HEK293T (cell line): ENCODE measurements around the gene CNGB1.
A peak's percentile ranks its signal among the peaks of the same experiment; 100 is the strongest.
"Not testable (repeated sequence)": the region's sequence is repeated elsewhere in the genome, so short reads cannot be mapped to it uniquely, and the experiment has no call there.

Experiments
- CTCF ChIA-PET: fragments of 350-600 bp; formaldehyde crosslinking; extraction: SDS; loops from one replicate; lab custom pipeline; 2021; ENCODE audit warnings: antibody characterized with exemption, inconsistent platforms; lab: Yijun Ruan, JAX
- POLR2A ChIA-PET: fragments of 350-600 bp; formaldehyde crosslinking; extraction: SDS; loops from one replicate; lab custom pipeline; 2020; ENCODE audit warnings: antibody characterized with exemption, inconsistent platforms; lab: Yijun Ruan, JAX
- DNase-seq: peaks from one replicate; pipeline ENCODE4 v3.0.0; 2012; ENCODE audit warnings: mixed read lengths; ENCODE audit errors: extremely low spot score
- ARNT ChIP-seq: fragments of 450-650 bp; IDR thresholded peaks from 2 replicates; pipeline ENCODE4 v1.6.1; 2017; ENCODE audit warnings: mild to moderate bottlenecking
- BHLHE40 ChIP-seq: fragments of 450-650 bp; IDR thresholded peaks from 2 replicates; pipeline ENCODE4 v1.6.1; 2016; ENCODE audit warnings: mild to moderate bottlenecking, moderate library complexity, borderline replicate concordance
- CTBP1 ChIP-seq: fragments of 450-650 bp; IDR thresholded peaks from 2 replicates; pipeline ENCODE4 v1.6.1; 2016; ENCODE audit warnings: borderline replicate concordance
- ELF4 ChIP-seq: fragments of 450-650 bp; IDR thresholded peaks from 2 replicates; pipeline ENCODE4 v1.6.1; 2017; ENCODE audit warnings: antibody characterized with exemption
- FOXA1 ChIP-seq: fragments of 450-650 bp; IDR thresholded peaks from 2 replicates; pipeline ENCODE4 v1.6.1; 2016; ENCODE audit warnings: mild to moderate bottlenecking
- FOXK2 ChIP-seq: fragments of 450-650 bp; IDR thresholded peaks from 2 replicates; pipeline ENCODE4 v1.6.1; 2016; ENCODE audit warnings: mild to moderate bottlenecking
- FOXM1 ChIP-seq: fragments of 450-650 bp; IDR thresholded peaks from 2 replicates; pipeline ENCODE4 v1.6.1; 2017; ENCODE audit warnings: mild to moderate bottlenecking, borderline replicate concordance
- HDGF ChIP-seq: fragments of 450-650 bp; IDR thresholded peaks from 2 replicates; pipeline ENCODE4 v1.6.1; 2017; ENCODE audit warnings: antibody characterized with exemption, borderline replicate concordance
- L3MBTL2 ChIP-seq: fragments of 450-650 bp; conservative IDR thresholded peaks from 2 replicates; pipeline ENCODE4 v1.6.1; 2016; ENCODE audit warnings: mild to moderate bottlenecking
- LEF1 ChIP-seq: fragments of 450-650 bp; IDR thresholded peaks from 2 replicates; pipeline ENCODE4 v1.6.1; 2017; ENCODE audit warnings: mild to moderate bottlenecking, borderline replicate concordance
- NFRKB ChIP-seq: fragments of 450-650 bp; IDR thresholded peaks from 2 replicates; pipeline ENCODE4 v1.6.1; 2016; ENCODE audit warnings: mild to moderate bottlenecking, moderate library complexity
- SP1 ChIP-seq: fragments of 450-650 bp; IDR thresholded peaks from 2 replicates; pipeline ENCODE4 v1.6.1; 2017
- SUZ12 ChIP-seq: fragments of 450-650 bp; IDR thresholded peaks from 2 replicates; pipeline ENCODE4 v1.6.1; 2016; ENCODE audit warnings: mild to moderate bottlenecking
- TARDBP ChIP-seq: fragments of 450-650 bp; IDR thresholded peaks from 2 replicates; pipeline ENCODE4 v1.6.1; 2016
- ZNF384 ChIP-seq: fragments of 450-650 bp; IDR thresholded peaks from 2 replicates; pipeline ENCODE4 v1.6.1; 2016
- TF ChIP-seq, protein P1 (sequence below): fragments of 450-650 bp; IDR thresholded peaks from 2 replicates; pipeline ENCODE4 v1.6.1; 2016

CNGB1 gene

GRCh38 chr16:57986196-57986595 is 15.3 kb upstream of the CNGB1 start:
- POLR2A ChIA-PET, result no interaction called here
- no peak for TF ChIP-seq L3MBTL2
- TF ChIP-seq HDGF, result no peak
- no peak for TF ChIP-seq SUZ12
- no peak for TF ChIP-seq FOXK2
- no peak for TF ChIP-seq TARDBP
- no peak for TF ChIP-seq SP1
- no peak for TF ChIP-seq ZNF384
- no peak for TF ChIP-seq ELF4
- CTCF ChIA-PET, result no interaction called here
- no peak for DNase-seq

DNA sequence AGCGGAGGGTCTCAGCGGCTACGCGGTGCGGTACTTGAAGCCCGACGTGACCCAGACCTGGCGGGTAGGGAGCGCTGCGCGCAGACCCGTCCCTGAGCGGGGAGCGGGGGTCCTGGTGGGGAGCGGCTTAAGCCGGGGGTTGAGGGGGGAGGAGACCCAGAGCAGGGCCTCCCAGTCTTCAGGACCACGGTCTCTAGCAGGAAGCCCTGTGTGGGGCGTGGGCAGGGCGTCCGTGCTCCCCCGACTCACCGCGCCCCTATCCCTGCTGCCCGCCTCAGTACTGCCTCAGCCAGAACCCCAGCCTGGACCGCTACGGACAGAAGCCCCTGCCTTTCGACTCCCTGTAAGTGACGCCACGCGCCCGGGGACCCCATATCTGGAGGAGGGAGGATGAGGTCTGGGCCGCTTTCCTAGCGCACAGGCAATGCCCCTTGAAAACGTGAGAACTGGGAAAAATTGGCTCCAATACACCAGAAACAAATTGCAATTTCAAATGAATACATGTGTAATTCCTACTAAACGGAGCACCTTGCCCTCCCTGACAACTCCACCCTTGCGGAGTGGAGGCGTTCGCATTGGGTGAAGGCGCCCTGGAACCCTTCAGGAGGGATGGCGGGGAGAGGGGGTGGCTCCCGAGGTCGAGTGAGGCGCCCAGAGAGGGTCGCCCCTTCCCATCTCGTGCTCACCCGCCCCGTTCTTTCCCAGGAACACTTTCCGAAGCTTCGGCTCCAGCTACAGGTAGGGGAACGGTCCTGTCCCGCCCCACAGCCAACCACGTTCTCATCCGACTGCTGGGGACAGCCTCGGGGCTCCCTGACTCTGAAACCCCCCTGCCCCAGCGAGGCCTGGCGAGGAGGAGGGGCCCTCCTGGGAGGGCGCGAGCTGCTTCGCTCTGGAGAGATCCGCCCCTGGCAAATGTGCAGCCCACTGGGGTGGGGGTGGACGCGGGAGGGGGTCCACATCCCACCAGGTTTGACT is 14.6 kb upstream of the CNGB1 start:
- ChIA-PET CTCF (no interaction called here), POLR2A (interaction anchor here (0.8 to 0.9 kb wide), 3 partner anchors 8 to 17 kb away, joined by 3 to 5 read pairs (median 3); no protein-coding TSS in a partner anchor)
- TF ChIP-seq CTBP1 (no peak), ELF4 (no peak), FOXM1 (no peak), FOXA1 (no peak), LEF1 (no peak), SUZ12 (no peak), FOXK2 (no peak), ARNT (no peak), TARDBP (no peak), SP1 (no peak), NFRKB (no peak), L3MBTL2 (no peak)
- TF ChIP-seq, protein P1, sequence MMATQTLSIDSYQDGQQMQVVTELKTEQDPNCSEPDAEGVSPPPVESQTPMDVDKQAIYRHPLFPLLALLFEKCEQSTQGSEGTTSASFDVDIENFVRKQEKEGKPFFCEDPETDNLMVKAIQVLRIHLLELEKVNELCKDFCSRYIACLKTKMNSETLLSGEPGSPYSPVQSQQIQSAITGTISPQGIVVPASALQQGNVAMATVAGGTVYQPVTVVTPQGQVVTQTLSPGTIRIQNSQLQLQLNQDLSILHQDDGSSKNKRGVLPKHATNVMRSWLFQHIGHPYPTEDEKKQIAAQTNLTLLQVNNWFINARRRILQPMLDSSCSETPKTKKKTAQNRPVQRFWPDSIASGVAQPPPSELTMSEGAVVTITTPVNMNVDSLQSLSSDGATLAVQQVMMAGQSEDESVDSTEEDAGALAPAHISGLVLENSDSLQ, result no peak
- DNase-seq, result peak; percentile 58

GRCh38 chr16:57984443-57985203 is 13.7 kb upstream of the CNGB1 start:
- peak; percentile 99 for DNase-seq
- no peak for TF ChIP-seq NFRKB
- peak; percentile 82 for TF ChIP-seq L3MBTL2
- no peak for TF ChIP-seq LEF1
- TF ChIP-seq FOXA1, result no peak
- TF ChIP-seq, protein P1, result no peak
- POLR2A ChIA-PET, result interaction anchor here (0.8 to 0.9 kb wide), 3 partner anchors 9 to 18 kb away, joined by 3 to 5 read pairs (median 3); no protein-coding TSS in a partner anchor
- CTCF ChIA-PET, result interaction anchor here (0.7 kb wide), 1 partner anchor 142 kb away, joined by 3 read pairs; no protein-coding TSS in a partner anchor

DNA sequence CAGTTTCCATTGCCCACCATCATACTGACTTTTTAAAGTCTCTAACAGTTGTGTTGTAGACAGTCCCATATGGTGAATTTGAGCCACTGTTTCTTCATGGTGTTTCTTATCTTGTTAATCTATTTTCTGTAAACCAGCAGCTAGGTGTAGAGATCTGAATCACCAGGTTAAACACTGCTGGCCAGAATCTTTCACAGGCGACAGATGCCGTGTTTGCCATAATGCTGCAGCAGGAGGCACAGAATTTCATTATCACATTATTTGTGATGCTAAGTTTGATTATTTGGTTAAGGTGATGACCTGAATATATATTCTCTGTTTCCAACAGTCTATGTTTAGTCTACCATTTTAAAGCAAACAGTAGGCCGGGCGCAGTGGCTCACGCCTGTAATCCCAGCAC is 11.5 kb upstream of the CNGB1 start:
- no peak for DNase-seq
- CTCF ChIA-PET, result no interaction called here
- TF ChIP-seq L3MBTL2 (no peak), ARNT (no peak), TARDBP (no peak), NFRKB (no peak), HDGF (no peak), FOXM1 (no peak), CTBP1 (no peak), BHLHE40 (no peak)
- TF ChIP-seq, protein P1, result no peak
- POLR2A ChIA-PET, result no interaction called here

- TF ChIP-seq TARDBP (no peak), FOXA1 (no peak)
- no peak for DNase-seq
- ChIA-PET CTCF (no interaction called here), POLR2A (no interaction called here)
Measured at GRCh38 chr16:57981636-57982035, 10.7 kb upstream of the CNGB1 start.

DNA sequence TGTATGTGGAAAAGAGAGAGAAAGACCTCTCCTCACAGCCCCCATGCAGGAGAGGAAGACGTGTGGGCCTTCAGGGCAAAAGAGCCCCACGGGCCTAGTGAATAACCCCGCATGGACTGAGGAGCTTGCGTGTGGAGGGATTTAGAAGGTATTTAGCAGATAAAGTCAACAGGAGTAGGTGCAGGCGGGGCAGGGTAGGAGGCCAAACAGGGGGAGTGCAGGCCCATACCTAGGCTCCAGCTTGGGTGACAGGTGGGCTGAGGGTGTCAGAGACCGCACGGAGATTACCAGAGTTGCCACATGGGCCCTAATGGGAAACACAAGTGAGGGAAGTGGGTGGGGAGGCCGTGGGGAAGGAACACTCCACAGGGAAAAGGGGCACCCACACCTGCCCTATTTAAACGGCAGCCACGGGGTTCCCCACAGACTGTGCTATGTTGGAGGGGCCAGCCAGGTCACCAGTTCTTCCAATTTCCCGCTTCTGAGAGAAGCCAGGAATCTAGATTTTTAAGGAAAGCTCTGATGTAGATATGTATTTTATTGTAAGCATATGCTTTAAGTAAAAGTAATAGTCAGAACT is 8.2 kb upstream of the CNGB1 start:
- DNase-seq, result no peak
- ChIA-PET CTCF (no interaction called here), POLR2A (no interaction called here)
- TF ChIP-seq ARNT (no peak), SUZ12 (no peak), FOXA1 (no peak), ZNF384 (no peak), FOXM1 (no peak)
- TF ChIP-seq, protein P1, result no peak

DNA sequence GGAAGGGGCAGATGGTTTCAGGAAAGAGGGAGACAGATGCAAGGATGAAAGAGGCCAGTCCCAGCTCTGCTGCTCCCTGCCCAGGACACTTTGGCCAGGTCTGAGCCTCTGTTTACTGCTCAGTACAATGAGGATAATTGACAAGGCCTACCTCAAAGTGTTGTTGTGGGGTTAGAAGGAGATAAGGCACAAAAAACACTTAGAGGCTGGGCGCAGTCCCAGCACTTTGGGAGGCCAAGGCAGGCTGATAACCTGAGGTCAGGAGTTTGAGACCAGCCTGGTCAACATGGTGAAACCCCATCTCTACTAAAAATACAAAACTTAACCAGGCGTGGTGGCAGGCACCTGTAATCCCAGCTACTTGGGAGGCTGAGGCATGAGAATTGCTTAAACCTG is 7.1 kb upstream of the CNGB1 start:
- POLR2A ChIA-PET, DNase-seq, CTCF ChIA-PET: not testable (repeated sequence)
